Smooth muscle cell (in vitro differentiated cells): ENCODE data around the gene WDR81. TPM values are rescaled to one million over a fixed set of nuclear protein-coding genes. Genes with fewer than 3 reads are reported as not detected.

ENCODE experiments used
- DNase-seq: peaks from one replicate; lab custom pipeline; 2025; ENCODE audit not compliant: unreplicated experiment; lab: John Stamatoyannopoulos, UW
- H2AFZ ChIP-seq: fragments of 200-600 bp; sonication (generic); 2 replicates; pipeline ENCODE4 v1.6.0; 2016; ENCODE audit warnings: antibody characterized with exemption, low read depth, mild to moderate bottlenecking
- H3F3A ChIP-seq: fragments of 200-600 bp; sonication (generic); 2 replicates; pipeline ENCODE4 v1.6.0; 2017; ENCODE audit warnings: antibody characterized with exemption, low read depth
- H3K27ac ChIP-seq: fragments of 200-600 bp; sonication (generic); 2 replicates; pipeline ENCODE4 v1.5.1; 2016; ENCODE audit warnings: low read depth, mild to moderate bottlenecking
- H3K27me3 ChIP-seq: fragments of 200-600 bp; sonication (generic); 2 replicates; pipeline ENCODE4 v1.6.1; 2016; ENCODE audit warnings: low read depth, mild to moderate bottlenecking
- H3K36me3 ChIP-seq: fragments of 200-600 bp; sonication (generic); 2 replicates; pipeline ENCODE4 v1.5.1; 2016; ENCODE audit warnings: low read depth
- H3K4me1 ChIP-seq: fragments of 200-600 bp; sonication (generic); 2 replicates; pipeline ENCODE4 v1.5.1; 2016; ENCODE audit warnings: low read depth
- H3K4me2 ChIP-seq: fragments of 200-600 bp; sonication (generic); 2 replicates; pipeline ENCODE4 v1.6.0; 2016; ENCODE audit warnings: mild to moderate bottlenecking
- H3K4me3 ChIP-seq: fragments of 200-600 bp; sonication (generic); 2 replicates; pipeline ENCODE4 v1.5.1; 2016; ENCODE audit warnings: mild to moderate bottlenecking
- H3K79me2 ChIP-seq: fragments of 200-600 bp; sonication (generic); 2 replicates; pipeline ENCODE4 v1.6.0; 2016; ENCODE audit warnings: low read depth, mild to moderate bottlenecking
- H3K9ac ChIP-seq: fragments of 200-600 bp; sonication (generic); 2 replicates; pipeline ENCODE4 v1.6.0; 2016; ENCODE audit warnings: low read depth
- H3K9me3 ChIP-seq: fragments of 200-600 bp; sonication (generic); replicated peaks from 2 replicates; pipeline ENCODE4 v1.5.1; 2016; ENCODE audit warnings: low read depth
- H4K20me1 ChIP-seq: fragments of 200-600 bp; sonication (generic); 2 replicates; pipeline ENCODE4 v1.6.0; 2016; ENCODE audit warnings: low read depth
- WGBS: methylation state at CpG from one replicate; pipeline ENCODE4 v1.1.7; 2016; ENCODE audit warnings: low lambda C conversion rate; 5-methylcytosine and 5-hydroxymethylcytosine counted together
- polyA plus RNA-seq: library from polyadenylated mRNA; unstranded; fragments of >200 nt; fragmentation: Nextera tagmentation; extraction: Ambion mirVana; gene quantifications from 2 replicates; pipeline ENCODE4 v1.2.1, GENCODE V29; 2016
- total RNA-seq: library from RNA; depleted of rRNA; stranded (reverse); fragments of >200 nt; gene quantifications from 2 replicates; pipeline ENCODE4 v1.2.3, GENCODE V29; 2014
- TF ChIP-seq, protein P1 (sequence below): fragments of 200-600 bp; sonication (generic); IDR thresholded peaks from 2 replicates; pipeline ENCODE4 v1.5.1; 2017; ENCODE audit warnings: borderline replicate concordance, mild to moderate bottlenecking, antibody characterized with exemption; ENCODE audit not compliant: insufficient read depth, poor library complexity, severe bottlenecking

Gene WDR81
- total and polyA plus RNA-seq, 2 experiments from 2014 or later = 5.6 to 9.7 TPM

DNA sequence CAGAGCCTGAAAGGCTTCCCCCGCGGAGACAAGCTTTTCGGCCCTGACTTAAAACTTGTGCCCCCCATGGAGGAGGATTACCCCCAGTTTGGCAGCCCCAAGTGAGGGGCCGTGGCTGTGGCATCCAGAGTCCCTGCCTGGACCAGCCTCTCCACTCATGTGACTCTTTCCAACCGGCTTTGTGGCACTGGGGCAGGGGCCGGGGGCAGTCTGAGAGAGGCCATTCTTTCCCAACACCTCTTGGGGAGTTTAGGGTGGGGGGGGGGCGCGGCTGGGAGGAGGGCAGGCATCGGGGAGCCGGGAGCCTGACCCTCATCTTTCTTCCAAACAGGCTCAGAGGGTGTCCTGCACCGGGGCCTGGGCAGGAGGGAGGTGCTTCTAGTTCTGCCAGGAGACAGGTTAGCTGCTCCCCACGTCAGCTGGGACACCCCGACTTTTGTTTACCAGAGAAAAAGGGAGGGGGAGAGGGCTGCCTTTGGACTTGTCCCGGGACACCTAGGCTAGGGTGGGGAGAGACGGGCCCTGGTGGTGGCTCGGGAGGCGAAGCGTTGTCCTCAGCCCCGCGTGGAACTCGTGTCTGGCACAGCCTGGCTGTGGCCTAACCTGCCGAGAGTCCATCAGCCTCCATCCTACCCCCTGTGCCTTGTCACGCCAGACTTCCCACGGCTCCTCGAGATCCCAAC, 30.1 kb downstream of the WDR81 start:
- no peak overlapping the region for H3K4me3 ChIP-seq
- H3F3A ChIP-seq = no peaks in the 10 kb centered on the region
- no peak overlapping the region for H3K4me2 ChIP-seq
- no peak overlapping the region for H3K27ac ChIP-seq
- H3K9ac ChIP-seq = no peak overlapping the region
- H4K20me1 ChIP-seq = no peaks in the 10 kb centered on the region
- no peaks in the 10 kb centered on the region for H3K36me3 ChIP-seq
- DNase-seq = no peak
- no peaks in the 10 kb centered on the region for H3K79me2 ChIP-seq
- peaks cover 9% of the 10 kb centered on the region for H3K4me1 ChIP-seq
- H3K27me3 ChIP-seq = no peaks in the 10 kb centered on the region
- H3K9me3 ChIP-seq = no peaks in the 10 kb centered on the region
- WGBS = 88% methylated on average over 24 of the region's 25 CpGs
- no peak overlapping the region for H2AFZ ChIP-seq
- TF ChIP-seq, protein P1, sequence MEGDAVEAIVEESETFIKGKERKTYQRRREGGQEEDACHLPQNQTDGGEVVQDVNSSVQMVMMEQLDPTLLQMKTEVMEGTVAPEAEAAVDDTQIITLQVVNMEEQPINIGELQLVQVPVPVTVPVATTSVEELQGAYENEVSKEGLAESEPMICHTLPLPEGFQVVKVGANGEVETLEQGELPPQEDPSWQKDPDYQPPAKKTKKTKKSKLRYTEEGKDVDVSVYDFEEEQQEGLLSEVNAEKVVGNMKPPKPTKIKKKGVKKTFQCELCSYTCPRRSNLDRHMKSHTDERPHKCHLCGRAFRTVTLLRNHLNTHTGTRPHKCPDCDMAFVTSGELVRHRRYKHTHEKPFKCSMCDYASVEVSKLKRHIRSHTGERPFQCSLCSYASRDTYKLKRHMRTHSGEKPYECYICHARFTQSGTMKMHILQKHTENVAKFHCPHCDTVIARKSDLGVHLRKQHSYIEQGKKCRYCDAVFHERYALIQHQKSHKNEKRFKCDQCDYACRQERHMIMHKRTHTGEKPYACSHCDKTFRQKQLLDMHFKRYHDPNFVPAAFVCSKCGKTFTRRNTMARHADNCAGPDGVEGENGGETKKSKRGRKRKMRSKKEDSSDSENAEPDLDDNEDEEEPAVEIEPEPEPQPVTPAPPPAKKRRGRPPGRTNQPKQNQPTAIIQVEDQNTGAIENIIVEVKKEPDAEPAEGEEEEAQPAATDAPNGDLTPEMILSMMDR = no peak

GRCh38 chr17:1755252-1755826, 30.8 kb downstream of the WDR81 start:
- DNase-seq = no peak
- WGBS = 94% methylated on average over 16 of the region's 20 CpGs
- H3K79me2 ChIP-seq = no peaks in the 10 kb centered on the region

DNA sequence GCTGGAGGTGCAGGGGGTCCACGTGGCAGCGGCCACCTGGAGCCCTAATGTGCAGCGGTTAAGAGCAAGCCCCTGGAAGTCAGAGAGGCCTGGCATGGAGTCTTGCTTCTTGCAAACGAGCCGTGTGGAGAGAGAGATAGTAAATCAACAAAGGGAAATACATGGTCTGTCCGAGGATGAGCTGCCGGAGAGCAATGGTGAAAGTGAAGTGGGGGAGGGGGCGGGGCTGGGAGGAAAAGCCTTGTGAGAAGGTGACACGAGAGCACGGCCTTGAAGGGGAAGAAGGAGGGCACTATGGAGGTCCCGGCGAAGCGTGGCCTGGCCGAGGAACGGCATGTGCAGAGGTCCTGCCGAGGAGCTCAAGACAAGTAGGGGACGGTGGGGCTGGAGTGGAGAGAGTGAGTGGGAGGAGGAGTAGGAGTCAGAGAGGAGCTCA, 31.3 kb downstream of the WDR81 start:
- no peaks in the 10 kb centered on the region for H3K36me3 ChIP-seq
- H3K79me2 ChIP-seq = no peaks in the 10 kb centered on the region
- H3K4me3 ChIP-seq = no peak overlapping the region
- no peak for DNase-seq
- no peaks in the 10 kb centered on the region for H3F3A ChIP-seq
- no peak overlapping the region for H3K27ac ChIP-seq
- no peaks in the 10 kb centered on the region for H4K20me1 ChIP-seq
- WGBS = 62% methylated on average over 17 of the region's 17 CpGs
- no peak overlapping the region for H3K9ac ChIP-seq
- TF ChIP-seq, protein P1 = no peak
- no peaks in the 10 kb centered on the region for H3K27me3 ChIP-seq
- no peak overlapping the region for H2AFZ ChIP-seq
- no peaks in the 10 kb centered on the region for H3K9me3 ChIP-seq
- H3K4me1 ChIP-seq = peaks cover 9% of the 10 kb centered on the region
- no peak overlapping the region for H3K4me2 ChIP-seq

More at GRCh38 chr17:1755252-1755826, 30.8 kb downstream of the WDR81 start:
- H3F3A ChIP-seq = no peaks in the 10 kb centered on the region
- TF ChIP-seq, protein P1 = no peak
- H3K4me3 ChIP-seq = no peak overlapping the region
- H3K4me2 ChIP-seq = no peak overlapping the region
- no peak overlapping the region for H3K9ac ChIP-seq
- no peaks in the 10 kb centered on the region for H3K27me3 ChIP-seq
- no peak overlapping the region for H2AFZ ChIP-seq
- H3K4me1 ChIP-seq = peaks cover 9% of the 10 kb centered on the region
- H3K9me3 ChIP-seq = no peaks in the 10 kb centered on the region
- no peaks in the 10 kb centered on the region for H4K20me1 ChIP-seq
- no peaks in the 10 kb centered on the region for H3K36me3 ChIP-seq
- H3K27ac ChIP-seq = no peak overlapping the region
